ENCODE measurements around the gene LRP1B. TPM values are rescaled to one million over a fixed set of nuclear protein-coding genes. Genes with fewer than 3 reads are reported as not detected.
"Not testable (repeated sequence)": the region's sequence is repeated elsewhere in the genome, so short reads cannot be mapped to it uniquely, and the experiment has no call there.

Gene LRP1B
- polyA plus RNA-seq, 1 donor = 1.0 TPM

GRCh38 chr2:140455315-140455714, 1675.5 kb downstream of the LRP1B start:
- Histone ChIP-seq H3K27me3 (ENCODE audit: control insufficient read depth, insufficient read depth, low read length) (no peaks in the 10 kb centered on the region), H3K4me1 (ENCODE audit: control insufficient read depth, insufficient read depth, low read length) (no peaks in the 10 kb centered on the region), H3K9me3 (ENCODE audit: control insufficient read depth, low read depth, low read length) (no peaks in the 10 kb centered on the region), H3K27ac (ENCODE audit: low read length) (no peak overlapping the region), H3K36me3 (ENCODE audit: control insufficient read depth, insufficient read depth, low read length) (no peaks in the 10 kb centered on the region), H3K4me3 (ENCODE audit: low read length) (no peak overlapping the region)
- WGBS (ENCODE audit: insufficient coverage, low lambda C conversion rate) = no CpG with 5 or more reads among the region's 1 CpG
- no peak for DNase-seq

GRCh38 chr2:140454717-140455116, 1676.1 kb downstream of the LRP1B start:
- no peaks in the 10 kb centered on the region for H3K4me1 ChIP-seq (ENCODE audit: control insufficient read depth, insufficient read depth, low read length)
- no peak for DNase-seq
- H3K36me3 ChIP-seq (ENCODE audit: control insufficient read depth, insufficient read depth, low read length) = no peaks in the 10 kb centered on the region
- no peaks in the 10 kb centered on the region for H3K27me3 ChIP-seq (ENCODE audit: control insufficient read depth, insufficient read depth, low read length)
- no peak overlapping the region for H3K27ac ChIP-seq (ENCODE audit: low read length)
- no peak overlapping the region for H3K4me3 ChIP-seq (ENCODE audit: low read length)
- 57% methylated on average over 1 of the region's 3 CpGs for WGBS (ENCODE audit: insufficient coverage, low lambda C conversion rate)
- H3K9me3 ChIP-seq (ENCODE audit: control insufficient read depth, low read depth, low read length) = no peaks in the 10 kb centered on the region

- Histone ChIP-seq H3K9me3 (ENCODE audit: control insufficient read depth, low read depth, low read length) (no peaks in the 10 kb centered on the region), H3K27me3 (ENCODE audit: control insufficient read depth, insufficient read depth, low read length) (no peaks in the 10 kb centered on the region), H3K4me1 (ENCODE audit: control insufficient read depth, insufficient read depth, low read length) (no peaks in the 10 kb centered on the region), H3K4me3 (ENCODE audit: low read length) (no peak overlapping the region), H3K27ac (ENCODE audit: low read length) (no peak overlapping the region), H3K36me3 (ENCODE audit: control insufficient read depth, insufficient read depth, low read length) (no peaks in the 10 kb centered on the region)
- no peak for DNase-seq
Observed at GRCh38 chr2:140451324-140451723, 1679.5 kb downstream of the LRP1B start.

- no peak for DNase-seq
- H3K27me3 ChIP-seq (ENCODE audit: control insufficient read depth, insufficient read depth, low read length) = no peaks in the 10 kb centered on the region
- WGBS (ENCODE audit: insufficient coverage, low lambda C conversion rate) = 92% methylated on average over 1 of the region's 7 CpGs
- H3K36me3 ChIP-seq (ENCODE audit: control insufficient read depth, insufficient read depth, low read length) = no peaks in the 10 kb centered on the region
- H3K27ac ChIP-seq (ENCODE audit: low read length) = no peak overlapping the region
- H3K4me1 ChIP-seq (ENCODE audit: control insufficient read depth, insufficient read depth, low read length) = peaks cover 3% of the 10 kb centered on the region
- no peak overlapping the region for H3K4me3 ChIP-seq (ENCODE audit: low read length)
- H3K9me3 ChIP-seq (ENCODE audit: control insufficient read depth, low read depth, low read length) = no peaks in the 10 kb centered on the region
Observed at GRCh38 chr2:140442319-140442718, 1688.5 kb downstream of the LRP1B start.

- no peaks in the 10 kb centered on the region for H3K36me3 ChIP-seq (ENCODE audit: control insufficient read depth, insufficient read depth, low read length)
- WGBS (ENCODE audit: insufficient coverage, low lambda C conversion rate) = no CpG with 5 or more reads among the region's 2 CpGs
- no peak overlapping the region for H3K27ac ChIP-seq (ENCODE audit: low read length)
- peaks cover 3% of the 10 kb centered on the region for H3K4me1 ChIP-seq (ENCODE audit: control insufficient read depth, insufficient read depth, low read length)
- no peaks in the 10 kb centered on the region for H3K27me3 ChIP-seq (ENCODE audit: control insufficient read depth, insufficient read depth, low read length)
- DNase-seq = no peak
- no peaks in the 10 kb centered on the region for H3K9me3 ChIP-seq (ENCODE audit: control insufficient read depth, low read depth, low read length)
- H3K4me3 ChIP-seq (ENCODE audit: low read length) = no peak overlapping the region
Observed at GRCh38 chr2:140440815-140441214, 1690.0 kb downstream of the LRP1B start.

- no peaks in the 10 kb centered on the region for H3K4me1 ChIP-seq (ENCODE audit: control insufficient read depth, insufficient read depth, low read length)
- WGBS (ENCODE audit: insufficient coverage, low lambda C conversion rate) = no CpG with 5 or more reads among the region's 5 CpGs
- no peaks in the 10 kb centered on the region for H3K27me3 ChIP-seq (ENCODE audit: control insufficient read depth, insufficient read depth, low read length)
- DNase-seq = no peak
- H3K4me3 ChIP-seq (ENCODE audit: low read length) = no peak overlapping the region
- H3K27ac ChIP-seq (ENCODE audit: low read length) = no peak overlapping the region
- no peaks in the 10 kb centered on the region for H3K9me3 ChIP-seq (ENCODE audit: control insufficient read depth, low read depth, low read length)
- H3K36me3 ChIP-seq (ENCODE audit: control insufficient read depth, insufficient read depth, low read length) = no peaks in the 10 kb centered on the region
Observed at GRCh38 chr2:140436936-140437335, 1693.9 kb downstream of the LRP1B start.

GRCh38 chr2:140427033-140427432, 1703.8 kb downstream of the LRP1B start:
- H3K9me3 ChIP-seq (ENCODE audit: control insufficient read depth, low read depth, low read length); H3K36me3 ChIP-seq (ENCODE audit: control insufficient read depth, insufficient read depth, low read length): not testable (repeated sequence)

GRCh38 chr2:140424471-140424870, 1706.3 kb downstream of the LRP1B start:
- DNase-seq = no peak
- no peak overlapping the region for H3K27ac ChIP-seq (ENCODE audit: low read length)
- no peaks in the 10 kb centered on the region for H3K27me3 ChIP-seq (ENCODE audit: control insufficient read depth, insufficient read depth, low read length)
- no peaks in the 10 kb centered on the region for H3K36me3 ChIP-seq (ENCODE audit: control insufficient read depth, insufficient read depth, low read length)
- H3K4me3 ChIP-seq (ENCODE audit: low read length) = no peak overlapping the region
- H3K4me1 ChIP-seq (ENCODE audit: control insufficient read depth, insufficient read depth, low read length) = no peaks in the 10 kb centered on the region
- no peaks in the 10 kb centered on the region for H3K9me3 ChIP-seq (ENCODE audit: control insufficient read depth, low read depth, low read length)
- WGBS (ENCODE audit: insufficient coverage, low lambda C conversion rate) = no CpG with 5 or more reads among the region's 2 CpGs

More at GRCh38 chr2:140427033-140427432, 1703.8 kb downstream of the LRP1B start:
- WGBS (ENCODE audit: insufficient coverage, low lambda C conversion rate) = 100% methylated on average over 3 of the region's 18 CpGs
- H3K4me3 ChIP-seq (ENCODE audit: low read length); H3K27ac ChIP-seq (ENCODE audit: low read length); H3K4me1 ChIP-seq (ENCODE audit: control insufficient read depth, insufficient read depth, low read length); H3K27me3 ChIP-seq (ENCODE audit: control insufficient read depth, insufficient read depth, low read length); DNase-seq: not testable (repeated sequence)

GRCh38 chr2:140422759-140423158, 1708.1 kb downstream of the LRP1B start:
- H3K36me3 ChIP-seq (ENCODE audit: control insufficient read depth, insufficient read depth, low read length) = no peaks in the 10 kb centered on the region
- no peaks in the 10 kb centered on the region for H3K9me3 ChIP-seq (ENCODE audit: control insufficient read depth, low read depth, low read length)
- no peaks in the 10 kb centered on the region for H3K27me3 ChIP-seq (ENCODE audit: control insufficient read depth, insufficient read depth, low read length)
- H3K27ac ChIP-seq (ENCODE audit: low read length) = no peak overlapping the region
- DNase-seq = no peak
- no peaks in the 10 kb centered on the region for H3K4me1 ChIP-seq (ENCODE audit: control insufficient read depth, insufficient read depth, low read length)
- WGBS (ENCODE audit: insufficient coverage, low lambda C conversion rate) = 89% methylated on average over 3 of the region's 7 CpGs
- no peak overlapping the region for H3K4me3 ChIP-seq (ENCODE audit: low read length)

GRCh38 chr2:140417504-140417903, 1713.3 kb downstream of the LRP1B start:
- Histone ChIP-seq H3K4me3 (ENCODE audit: low read length) (no peak overlapping the region), H3K9me3 (ENCODE audit: control insufficient read depth, low read depth, low read length) (peaks cover 15% of the 10 kb centered on the region), H3K36me3 (ENCODE audit: control insufficient read depth, insufficient read depth, low read length) (no peaks in the 10 kb centered on the region), H3K27ac (ENCODE audit: low read length) (no peak overlapping the region), H3K27me3 (ENCODE audit: control insufficient read depth, insufficient read depth, low read length) (no peaks in the 10 kb centered on the region), H3K4me1 (ENCODE audit: control insufficient read depth, insufficient read depth, low read length) (no peaks in the 10 kb centered on the region)
- DNase-seq = no peak
- whole genome bisulfite sequencing (ENCODE audit: insufficient coverage, low lambda C conversion rate) = no CpG with 5 or more reads among the region's 3 CpGs

- Histone ChIP-seq H3K27me3 (ENCODE audit: control insufficient read depth, insufficient read depth, low read length) (no peaks in the 10 kb centered on the region), H3K9me3 (ENCODE audit: control insufficient read depth, low read depth, low read length) (peaks cover 15% of the 10 kb centered on the region), H3K36me3 (ENCODE audit: control insufficient read depth, insufficient read depth, low read length) (no peaks in the 10 kb centered on the region), H3K4me1 (ENCODE audit: control insufficient read depth, insufficient read depth, low read length) (no peaks in the 10 kb centered on the region), H3K4me3 (ENCODE audit: low read length) (no peak overlapping the region), H3K27ac (ENCODE audit: low read length) (no peak overlapping the region)
- WGBS (ENCODE audit: insufficient coverage, low lambda C conversion rate) = no CpG with 5 or more reads among the region's 1 CpG
- DNase-seq = no peak
Observed at GRCh38 chr2:140416577-140416976, 1714.2 kb downstream of the LRP1B start.

All from large intestine (tissue), 3 donors.